GM19438 (cell line): ENCODE results near the gene PELI1.

Experiments
- ATAC-seq: cut with Tn5 transposase; IDR thresholded peaks from one replicate; pipeline ENCODE4 v1.9.1; 2021; ENCODE audit warnings: low read depth; ENCODE audit not compliant: unreplicated experiment

PELI1 gene, protein sequence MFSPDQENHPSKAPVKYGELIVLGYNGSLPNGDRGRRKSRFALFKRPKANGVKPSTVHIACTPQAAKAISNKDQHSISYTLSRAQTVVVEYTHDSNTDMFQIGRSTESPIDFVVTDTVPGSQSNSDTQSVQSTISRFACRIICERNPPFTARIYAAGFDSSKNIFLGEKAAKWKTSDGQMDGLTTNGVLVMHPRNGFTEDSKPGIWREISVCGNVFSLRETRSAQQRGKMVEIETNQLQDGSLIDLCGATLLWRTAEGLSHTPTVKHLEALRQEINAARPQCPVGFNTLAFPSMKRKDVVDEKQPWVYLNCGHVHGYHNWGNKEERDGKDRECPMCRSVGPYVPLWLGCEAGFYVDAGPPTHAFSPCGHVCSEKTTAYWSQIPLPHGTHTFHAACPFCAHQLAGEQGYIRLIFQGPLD

GRCh38 chr2:64144057-64145013, at the start of gene PELI1:
PELI1 (minus strand) TSS chr2:64144420; CDS start chr2:64108310, 36,110 bp downstream.
- peak; percentile 87 for ATAC-seq

GRCh38 chr2:64193491-64193890, 49.3 kb upstream of the PELI1 start:
- no peak for ATAC-seq

- no peak for ATAC-seq
These were observed 48.5 kb upstream of the PELI1 start for GRCh38 chr2:64192664-64193105.

- ATAC-seq, result no peak
These were observed 47.9 kb upstream of the PELI1 start for GRCh38 chr2:64192125-64192479.

GRCh38 chr2:64189586-64189985, 45.4 kb upstream of the PELI1 start:
- no peak for ATAC-seq

DNA sequence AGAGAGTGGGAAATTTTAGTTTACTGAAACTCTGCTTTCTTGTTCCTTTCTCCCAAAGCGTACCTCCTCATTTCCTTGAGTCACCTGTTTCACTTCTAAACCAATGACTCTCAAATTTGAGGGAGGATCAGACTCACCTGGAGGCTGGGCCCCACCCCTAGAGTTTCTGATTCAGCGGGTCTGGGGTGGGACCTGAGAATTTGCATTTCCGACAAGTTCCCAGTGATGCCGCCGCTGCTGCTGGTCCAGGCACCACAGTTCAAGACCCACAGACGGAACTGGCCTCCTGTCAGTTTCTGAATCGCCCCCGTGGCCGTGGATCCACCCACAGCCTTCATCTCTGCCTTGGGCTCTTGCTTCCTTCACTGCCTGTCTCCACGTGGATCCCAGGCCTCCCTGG, 44.9 kb upstream of the PELI1 start:
- no peak for ATAC-seq

GRCh38 chr2:64186699-64187605, 42.7 kb upstream of the PELI1 start:
- ATAC-seq, result no peak

GRCh38 chr2:64179582-64180321, 35.5 kb upstream of the PELI1 start:
- ATAC-seq, result no peak

GRCh38 chr2:64177315-64177714, 33.1 kb upstream of the PELI1 start:
- no peak for ATAC-seq

DNA sequence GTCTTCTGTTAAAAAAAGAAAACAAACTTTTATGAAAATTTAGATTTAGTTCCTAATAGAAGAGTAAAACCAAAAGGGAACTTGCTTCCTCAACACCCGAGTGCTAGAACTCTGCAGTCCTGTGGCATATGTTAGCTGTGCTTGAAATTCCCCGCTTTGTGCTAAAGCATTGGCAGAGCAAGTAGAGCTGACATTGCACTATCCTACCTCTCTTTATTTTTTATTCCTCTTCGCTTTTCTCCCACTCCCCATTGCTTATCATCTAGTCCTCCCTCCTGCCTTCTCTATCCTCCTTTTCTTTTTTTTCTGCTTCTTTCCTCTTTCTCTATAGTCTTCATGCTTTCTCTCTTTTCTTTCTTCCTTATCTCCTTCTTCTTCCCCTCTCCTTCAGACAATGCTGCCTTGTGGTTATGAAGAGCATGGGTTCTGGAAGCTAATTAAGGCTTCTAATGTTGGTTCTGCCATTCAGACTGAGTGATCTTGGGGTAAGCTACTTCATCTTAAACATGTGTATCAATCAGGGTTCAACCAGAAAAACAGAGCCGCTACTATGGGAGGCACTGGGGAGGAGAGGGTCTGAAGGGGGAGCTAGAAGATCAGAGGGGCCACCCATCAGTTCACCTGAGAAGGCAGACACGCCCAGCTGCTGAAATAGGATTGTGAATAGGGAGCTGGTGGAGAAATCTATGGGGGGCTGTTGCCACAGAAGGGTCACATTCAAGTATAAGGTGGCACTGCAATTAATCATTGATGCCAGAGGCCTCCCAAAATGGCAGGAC, 31.4 kb upstream of the PELI1 start:
- ATAC-seq, result no peak

- no peak for ATAC-seq
These were observed 29.2 kb upstream of the PELI1 start for GRCh38 chr2:64173156-64174135.

DNA sequence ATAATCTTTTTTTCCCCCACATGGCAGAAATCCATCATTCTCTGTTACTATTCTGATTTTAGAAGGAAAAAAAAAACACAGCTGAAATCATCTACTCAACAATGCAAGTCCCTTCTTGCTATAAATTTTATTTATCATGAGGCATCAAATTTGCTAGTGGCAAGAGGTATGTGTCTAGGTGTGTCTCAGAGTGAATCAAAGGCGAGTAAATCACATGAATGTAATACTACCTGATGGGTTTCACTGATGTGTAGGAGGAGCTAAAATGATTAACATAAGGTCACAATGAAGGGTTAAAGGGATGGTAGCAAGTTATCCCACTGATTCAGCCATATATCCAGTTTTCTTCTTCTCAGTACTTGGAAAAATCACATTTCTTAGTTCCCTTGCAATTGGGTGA, 24.5 kb upstream of the PELI1 start:
- no peak for ATAC-seq

DNA sequence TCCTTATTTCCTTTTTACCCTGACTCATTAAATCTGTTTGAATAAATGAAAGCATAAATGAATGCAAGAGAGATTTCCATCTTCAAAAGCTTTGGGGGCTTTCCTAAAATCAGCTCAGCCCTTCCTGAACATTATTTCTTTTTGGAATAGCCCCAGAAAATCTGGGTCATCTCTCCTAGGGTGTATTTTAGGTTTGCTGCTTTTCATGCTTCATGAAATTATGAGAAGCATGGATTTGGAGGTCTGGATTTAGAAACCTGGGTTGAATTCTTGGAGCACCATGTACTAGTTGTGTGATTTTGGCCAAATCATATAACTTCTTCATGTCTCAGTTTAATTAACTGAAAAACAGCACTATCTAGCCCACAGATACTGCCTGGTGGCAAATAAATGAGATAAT, 24.0 kb upstream of the PELI1 start:
- no peak for ATAC-seq

GRCh38 chr2:64166637-64167420, 22.6 kb upstream of the PELI1 start:
- no peak for ATAC-seq

DNA sequence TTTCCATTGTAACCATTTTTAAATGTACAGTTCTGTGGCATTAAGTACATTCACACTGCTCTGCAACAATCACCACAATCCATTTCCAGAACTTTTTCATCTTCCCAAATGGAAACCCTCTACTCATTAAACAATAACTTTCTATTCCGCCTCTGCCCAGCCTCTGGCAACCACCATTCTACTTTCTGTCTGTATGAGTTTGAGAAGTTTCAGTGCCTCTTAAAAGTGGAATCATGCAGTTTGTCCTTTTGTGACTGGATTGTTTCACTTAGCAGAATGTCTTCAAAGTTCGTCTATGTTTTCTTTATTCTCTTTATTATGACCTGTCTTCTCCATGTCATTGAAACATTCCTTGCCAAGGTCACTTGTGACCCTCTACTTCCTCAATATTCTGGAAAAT, 22.0 kb upstream of the PELI1 start:
- ATAC-seq, result no peak

DNA sequence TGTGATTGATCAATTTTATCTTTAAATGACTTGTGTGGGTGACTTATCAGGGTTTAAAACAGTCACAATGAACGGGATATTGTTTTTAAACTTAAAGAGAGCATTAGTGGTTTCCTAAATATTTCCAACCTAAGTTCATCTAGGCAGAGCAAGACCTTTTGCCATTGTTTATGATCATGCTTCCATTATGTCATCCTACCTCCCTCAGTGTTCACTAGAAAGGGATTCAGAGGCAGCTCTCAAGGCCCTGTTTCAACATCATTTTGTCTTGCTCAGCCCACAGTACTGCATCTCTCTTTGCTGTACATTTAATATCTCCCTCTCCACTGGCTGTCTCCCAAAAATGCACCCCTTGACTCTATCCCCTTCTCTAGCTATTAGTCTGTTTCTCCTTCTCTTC, 21.5 kb upstream of the PELI1 start:
- ATAC-seq, result no peak

DNA sequence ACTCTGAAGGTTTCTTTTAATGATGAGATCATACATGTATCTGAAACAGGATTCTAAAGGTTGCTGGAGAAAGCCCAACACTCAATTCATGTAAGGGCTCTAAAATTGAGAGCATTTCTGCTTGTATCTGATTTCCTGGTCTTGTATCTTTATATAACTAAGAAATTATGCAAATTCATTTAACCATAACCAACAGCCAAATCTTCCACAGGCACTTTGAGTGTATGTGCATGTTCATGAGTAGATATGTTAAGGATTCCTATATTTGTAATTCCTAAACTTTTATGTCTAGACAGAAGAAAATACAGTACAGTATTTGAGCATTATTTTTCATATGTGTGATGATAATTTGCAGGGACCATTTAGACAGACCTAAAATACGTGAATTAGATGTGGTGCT, 20.4 kb upstream of the PELI1 start:
- no peak for ATAC-seq
